Measurements from ENCODE around the gene MIS12.

The MIS12 gene

DNA sequence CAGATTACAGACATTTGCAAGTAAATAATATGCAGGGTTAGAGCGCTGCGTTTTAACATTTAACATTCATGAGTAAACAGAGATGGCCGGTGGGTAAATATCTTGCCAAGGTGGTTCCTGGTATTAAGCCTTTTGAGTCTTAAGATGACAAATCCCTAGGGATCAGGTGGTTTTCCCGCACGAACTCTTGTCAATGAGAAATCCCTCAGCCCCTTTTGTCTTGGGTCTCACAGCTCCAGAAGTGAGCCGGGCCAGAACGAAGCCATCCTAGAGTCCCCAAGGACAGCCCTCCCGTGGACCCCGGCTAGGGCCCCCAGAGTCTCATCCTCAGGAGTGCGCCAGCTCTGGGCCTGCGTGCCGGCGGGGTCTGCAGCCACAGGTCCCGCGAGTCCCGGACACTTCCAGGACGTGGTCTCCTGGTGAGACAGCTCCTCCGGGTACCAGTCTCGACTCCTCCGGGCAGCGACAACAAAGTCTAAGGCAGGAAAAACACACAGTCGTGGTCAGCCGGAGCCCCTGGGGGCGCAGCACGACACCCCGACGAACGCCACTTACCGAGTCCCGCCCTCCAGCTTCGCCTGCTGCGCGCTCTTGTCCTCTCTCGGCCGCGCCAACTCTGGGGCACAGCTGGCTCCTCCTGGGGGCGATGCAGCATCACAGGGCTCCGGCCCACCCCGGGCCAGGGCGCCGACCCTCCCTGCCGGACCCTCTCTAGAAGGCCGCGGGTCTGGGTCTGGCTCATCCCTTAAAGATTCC, 13.3 kb downstream of the MIS12 start:
- DNase-seq, result peak in 34 of 51 donors; percentile 6 to 58 (median 33)

DNA sequence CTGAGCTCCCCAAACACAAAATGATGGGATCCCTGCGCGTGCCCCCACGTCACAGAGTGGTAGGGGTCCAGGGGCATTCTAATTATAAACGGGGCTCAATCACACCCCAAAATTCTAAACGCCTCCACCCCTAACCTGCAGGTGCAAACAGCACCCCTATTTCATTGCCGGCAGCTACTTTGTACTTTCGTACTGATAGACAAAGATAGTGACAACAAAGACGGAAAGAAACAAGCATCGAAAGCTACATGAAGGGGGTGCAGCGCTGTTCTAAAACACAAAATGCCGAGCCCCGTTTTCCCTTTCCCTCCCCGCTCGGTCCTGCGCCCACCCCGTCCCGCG, 13.9 kb downstream of the MIS12 start:
- peak in 3 of 51 donors; percentile 41 to 52 (median 48) for DNase-seq

GRCh38 chr17:5500589-5501391, 14.4 kb downstream of the MIS12 start:
- DNase-seq, result peak; percentile 14 to 96 (median 85)

DNA sequence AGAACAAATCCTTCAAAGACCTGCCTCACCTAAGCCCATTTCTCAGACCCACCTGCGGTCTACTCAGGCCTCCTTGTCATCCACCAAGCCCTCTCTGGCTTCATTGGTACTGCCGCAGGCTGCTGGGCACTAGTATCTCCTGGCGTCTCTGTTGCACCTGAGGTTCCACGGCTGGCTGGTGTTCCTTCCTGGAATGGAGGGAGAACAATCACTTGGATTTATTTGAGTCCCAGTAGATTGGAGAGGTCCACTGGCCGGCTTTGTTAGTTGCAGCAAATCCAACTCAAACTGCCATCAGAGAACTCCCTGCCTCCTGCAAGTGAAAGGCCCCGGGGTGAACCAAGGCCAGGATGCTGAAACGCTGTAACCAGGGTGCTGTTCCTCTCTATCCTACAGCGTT, 15.3 kb downstream of the MIS12 start:
- peak in 1 of 51 donors; percentile 6 for DNase-seq

- DNase-seq, result no peak
These were observed 16.2 kb downstream of the MIS12 start for GRCh38 chr17:5502552-5502951.

DNA sequence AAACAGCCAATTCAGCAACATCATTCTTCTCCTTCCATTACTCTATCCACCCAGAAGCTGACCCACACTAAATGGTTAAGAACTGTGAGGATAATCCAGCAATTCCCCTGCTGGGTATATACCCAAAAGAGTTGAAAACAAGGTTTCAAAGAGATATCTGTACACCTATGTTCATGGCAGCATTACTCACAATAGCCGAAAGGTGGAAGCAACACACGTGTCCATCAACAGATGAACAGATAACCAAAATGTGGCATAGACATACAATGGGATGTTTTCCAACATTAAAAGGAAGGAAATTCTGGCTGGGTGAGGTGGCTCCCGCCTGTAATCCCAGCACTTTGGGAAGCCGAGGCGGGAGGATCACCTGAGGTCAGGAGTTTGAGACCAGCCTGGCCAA, 19.9 kb downstream of the MIS12 start:
- no peak for DNase-seq

DNA sequence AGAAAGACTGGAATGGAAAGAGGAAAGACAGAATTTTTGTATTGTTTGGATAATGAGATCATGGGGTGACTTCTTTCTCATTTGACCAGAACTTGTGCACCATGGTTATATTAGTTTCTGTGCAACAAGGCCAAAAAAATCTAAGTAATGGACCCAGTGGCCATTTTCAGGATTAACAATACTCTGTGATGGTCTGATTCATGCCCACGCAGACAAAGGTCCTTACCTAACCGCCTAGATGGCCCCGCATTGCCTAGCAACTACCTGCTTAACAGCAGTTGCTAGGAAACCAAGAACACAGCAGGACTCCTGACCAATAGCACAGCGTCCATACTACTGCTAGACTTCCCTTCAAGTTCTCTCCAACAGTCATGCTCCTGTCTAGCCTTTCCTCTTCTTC, 22.4 kb downstream of the MIS12 start:
- DNase-seq, result peak in 14 of 51 donors; percentile 7 to 59 (median 22)

DNA sequence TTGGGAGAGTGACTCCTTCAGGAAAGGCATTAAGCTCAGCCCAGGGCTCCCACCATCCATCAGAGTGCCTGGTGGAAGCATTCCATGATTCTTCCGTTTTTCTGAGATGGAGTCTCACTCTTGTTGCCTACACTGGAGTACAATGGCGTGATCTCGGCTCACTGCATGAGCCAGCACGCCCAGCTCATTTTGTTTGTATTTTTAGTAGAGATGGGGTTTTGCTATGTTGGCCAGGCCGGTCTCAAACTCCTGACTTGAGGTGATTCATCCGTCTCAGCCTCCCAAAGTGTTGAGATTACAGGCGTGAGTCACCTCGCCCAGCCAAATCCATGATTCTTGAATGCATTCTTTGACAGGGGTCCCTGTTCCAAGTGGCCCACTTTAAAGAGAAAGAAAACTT, 23.1 kb downstream of the MIS12 start:
- peak in 1 of 51 donors; percentile 26 for DNase-seq

GRCh38 chr17:5510771-5511170, 24.4 kb downstream of the MIS12 start:
- no peak for DNase-seq

DNA sequence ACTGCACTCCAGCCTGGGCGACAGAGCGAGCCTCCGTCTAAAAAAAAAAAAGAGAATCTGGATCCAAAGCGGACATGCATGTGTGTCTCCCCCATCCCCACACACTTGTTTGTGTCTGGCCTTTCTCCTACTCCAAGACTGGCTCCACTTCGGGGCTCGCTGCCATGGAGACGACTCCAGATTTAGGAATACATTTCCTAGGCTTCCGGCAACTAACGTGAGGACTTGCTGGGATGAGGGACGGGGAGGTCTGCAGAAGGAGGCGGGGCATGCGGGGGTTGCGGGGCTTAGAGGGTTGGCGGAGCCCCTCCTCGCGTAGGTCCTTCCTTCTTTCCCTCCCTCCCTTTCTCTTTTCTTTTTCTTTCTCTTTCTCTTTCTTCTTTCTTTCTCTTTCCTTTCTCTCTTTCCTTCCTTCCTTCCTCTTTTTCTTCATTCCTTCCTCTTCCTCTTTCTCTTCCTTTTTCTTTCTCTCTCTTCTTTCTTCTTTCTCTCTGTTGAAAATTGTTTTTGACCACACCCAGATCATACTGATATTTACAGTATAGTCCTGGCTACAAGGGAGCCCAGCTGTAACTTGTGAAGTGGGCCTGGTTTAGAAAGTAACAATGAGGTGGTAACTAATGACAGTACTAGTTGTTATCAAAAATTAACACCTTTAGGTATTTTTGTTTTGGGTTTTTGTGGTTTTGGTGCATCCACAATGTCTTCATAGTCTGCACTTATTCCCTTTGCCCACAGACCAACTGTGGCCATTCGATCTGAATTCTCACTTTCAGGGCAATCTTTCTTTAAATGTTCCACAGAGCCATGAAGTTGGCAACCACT, 25.2 kb downstream of the MIS12 start:
- DNase-seq, result peak in 14 of 51 donors; percentile 4 to 42 (median 19)

- no peak for DNase-seq
These were observed 27.3 kb downstream of the MIS12 start for GRCh38 chr17:5513628-5514027.

DNA sequence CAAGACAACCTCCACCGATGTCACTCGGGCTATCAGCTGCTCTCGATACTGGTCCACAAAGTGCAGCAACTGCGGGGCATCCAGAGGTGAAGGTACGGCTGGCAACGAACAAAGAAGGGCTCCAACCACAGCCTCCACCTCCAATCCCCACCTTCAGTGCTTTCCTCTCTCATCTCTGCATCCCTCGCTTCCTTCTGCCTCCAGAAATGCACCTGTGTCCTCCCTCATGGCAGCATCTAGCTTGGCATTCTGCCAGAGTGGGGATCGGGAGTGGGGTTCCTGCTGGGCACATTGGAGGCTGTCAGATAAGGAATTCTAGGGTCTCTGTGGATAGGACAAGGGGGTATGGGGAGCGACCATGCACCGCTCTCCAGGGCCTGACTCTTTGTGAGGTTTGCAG, 28.6 kb downstream of the MIS12 start:
- no peak for DNase-seq

GRCh38 chr17:5516060-5516792, 29.9 kb downstream of the MIS12 start:
- no peak for DNase-seq

DNA sequence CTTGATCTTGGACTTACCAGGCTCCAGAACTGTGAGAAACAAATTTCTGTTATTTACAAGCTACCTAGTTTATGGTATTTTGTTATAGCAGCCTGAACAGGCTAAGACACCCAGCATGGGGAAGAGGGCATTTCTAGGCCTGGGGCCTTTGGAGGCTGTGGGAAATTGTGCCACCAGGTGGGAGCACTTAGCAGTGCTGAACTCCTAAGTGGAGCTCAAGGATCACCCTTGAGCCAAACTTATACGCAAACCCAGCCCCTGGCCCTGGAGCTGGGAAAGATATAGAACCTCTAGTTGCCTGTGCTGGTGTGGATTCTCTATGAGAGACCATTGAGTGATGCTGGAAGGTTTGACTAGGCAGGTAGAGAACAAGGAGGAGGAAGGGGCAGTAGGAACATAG, 36.1 kb downstream of the MIS12 start:
- DNase-seq, result no peak

DNA sequence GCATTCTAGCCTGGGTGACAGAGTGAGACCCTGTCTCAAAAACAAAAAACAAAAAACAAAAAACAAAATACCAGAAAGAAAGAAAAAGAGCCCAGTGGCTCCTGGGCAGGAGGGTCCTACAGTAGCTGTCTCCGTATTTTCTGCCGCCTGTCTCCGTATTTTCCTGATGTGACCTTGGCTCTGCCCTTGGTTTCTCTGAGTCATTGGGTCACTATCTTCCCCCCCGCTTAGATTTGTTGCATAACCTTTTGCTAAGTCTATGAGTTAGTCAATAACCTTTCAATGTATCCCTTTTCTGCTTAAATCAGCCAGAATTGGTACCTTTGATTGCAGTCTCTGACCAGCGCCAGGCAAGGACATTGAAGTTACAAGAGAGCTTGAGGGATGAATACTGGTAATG, 36.9 kb downstream of the MIS12 start:
- no peak for DNase-seq

DNA sequence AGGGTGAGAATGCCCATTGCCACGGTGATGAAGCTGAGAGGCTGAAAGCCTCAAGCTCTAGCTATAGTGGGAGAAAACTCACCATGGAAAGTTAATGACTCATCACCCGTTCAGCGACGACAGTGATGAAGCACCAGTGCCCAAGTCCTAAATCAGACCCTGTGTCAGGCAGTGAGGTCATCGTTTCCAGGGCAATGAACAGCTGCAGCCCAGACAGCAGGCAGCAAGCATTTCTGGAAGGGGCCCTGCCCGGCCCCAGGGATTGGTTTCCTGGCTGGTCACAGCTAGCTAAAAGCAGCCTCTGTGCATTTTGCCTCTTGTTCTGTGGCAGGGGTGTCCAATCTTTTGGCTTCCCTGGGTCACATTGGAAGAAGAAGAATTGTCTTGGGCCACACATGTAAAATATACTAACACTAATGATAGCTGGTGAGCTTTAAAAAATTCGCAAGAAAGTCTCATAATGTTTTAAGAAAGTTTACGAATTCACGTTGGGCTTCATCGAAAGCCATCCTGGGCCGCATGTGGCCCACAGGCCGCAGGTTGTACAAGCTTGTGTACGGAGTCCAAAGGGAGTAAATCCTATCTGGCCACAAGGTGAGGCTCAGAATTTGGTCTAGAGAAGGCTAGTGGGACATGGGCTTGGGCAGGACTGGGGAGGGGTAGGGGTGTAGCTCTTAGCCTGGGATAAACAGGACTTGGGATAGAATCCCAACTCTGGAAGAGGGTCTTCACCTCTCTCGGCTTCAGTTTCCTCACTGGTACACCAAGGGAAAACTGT, 40.6 kb downstream of the MIS12 start:
- peak in 46 of 51 donors; percentile 7 to 94 (median 66) for DNase-seq

DNA sequence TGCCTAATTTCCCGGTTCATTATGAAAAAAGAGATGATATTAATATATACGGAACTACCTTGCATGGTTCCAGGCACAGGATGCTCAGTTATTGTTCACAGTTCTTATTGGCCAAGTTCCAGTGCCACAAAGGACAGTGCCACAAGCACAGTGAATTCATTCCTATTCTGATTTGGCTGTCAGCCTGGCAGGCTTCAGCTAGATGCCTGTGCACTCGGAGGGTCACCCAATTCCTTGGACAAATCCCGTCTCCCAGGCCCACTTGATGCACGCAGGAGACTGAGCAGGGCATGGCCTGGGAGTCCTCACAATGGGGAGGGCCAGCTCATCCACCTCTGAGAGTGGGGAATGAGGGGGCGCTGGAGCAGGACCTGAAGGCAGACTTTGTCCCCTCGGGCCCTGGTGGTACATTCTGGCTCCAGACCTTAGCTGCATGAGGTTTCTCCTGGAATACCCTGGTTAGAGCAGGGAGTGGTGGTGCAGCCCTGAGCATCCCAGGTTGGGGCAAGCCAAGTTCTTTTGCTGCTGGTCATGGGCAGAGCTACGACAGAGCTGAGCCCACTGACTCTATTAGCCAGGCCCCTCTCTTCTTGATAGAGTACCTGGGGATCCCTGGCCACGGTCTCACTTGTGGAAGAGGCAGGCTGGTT, 41.4 kb downstream of the MIS12 start:
- DNase-seq, result peak in 1 of 51 donors; percentile 18

GRCh38 chr17:5530265-5531084, 44.1 kb downstream of the MIS12 start:
- DNase-seq, result no peak

GRCh38 chr17:5531085-5531418, 44.7 kb downstream of the MIS12 start:
- no peak for DNase-seq

Measured in hypothalamus (tissue), 51 donors.